Measurements from ENCODE around the gene RALGAPA1. TPM values are rescaled to one million over a fixed set of nuclear protein-coding genes. Genes with fewer than 3 reads are reported as not detected.

The RALGAPA1 gene
- polyA plus RNA-seq, 1 donor from 2014 or later: 73.3 TPM

DNA sequence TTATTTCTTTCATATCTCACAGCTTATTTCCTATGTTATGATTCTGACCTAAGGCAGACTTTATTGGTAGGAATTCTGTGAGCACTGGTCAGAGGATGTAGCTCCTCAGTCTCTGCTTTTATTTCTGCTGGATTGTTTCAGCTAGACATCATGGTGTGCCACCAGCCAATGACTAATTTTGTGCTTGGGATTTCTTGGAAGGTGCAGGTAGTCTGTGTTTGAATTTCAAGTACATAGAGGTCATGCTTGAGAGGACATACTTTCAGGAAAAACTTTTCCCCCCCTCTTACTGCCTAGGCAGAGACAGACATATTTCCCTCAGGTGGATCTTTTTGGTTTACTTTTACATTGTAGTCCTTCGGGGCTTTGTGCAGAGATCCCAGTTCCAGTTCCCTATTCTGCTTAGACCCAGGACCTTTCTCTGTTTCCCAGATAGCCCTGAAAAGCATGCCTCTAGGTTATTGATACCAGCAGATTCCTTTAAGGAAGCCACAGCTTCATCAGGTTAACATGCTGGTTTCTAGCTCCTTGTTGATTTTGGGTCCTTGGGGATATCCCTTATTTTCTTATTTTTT lies 45.7 kb upstream of the RALGAPA1 start:
- no peaks in the 10 kb centered on the region for H3K36me3 ChIP-seq (ENCODE audit: insufficient read depth, low read length)
- no peak overlapping the region for H2AFZ ChIP-seq (ENCODE audit: low read depth, low read length)
- no peak overlapping the region for H3K4me2 ChIP-seq (ENCODE audit: low read length)
- no peak for TF ChIP-seq MXI1 (conservative IDR thresholded peaks at IDR 0.05; ENCODE audit: poor library complexity, severe bottlenecking)
- TF ChIP-seq EZH2 (IDR thresholded peaks at IDR 0.05; ENCODE audit: borderline replicate concordance, insufficient read depth, low read length, poor library complexity, severe bottlenecking): no peak
- TF ChIP-seq TAF1 (IDR thresholded peaks at IDR 0.05; ENCODE audit: low read depth): no peak
- no peak for TF ChIP-seq RAD21 (conservative IDR thresholded peaks at IDR 0.05)
- TF ChIP-seq SMC3 (conservative IDR thresholded peaks at IDR 0.05; ENCODE audit: poor library complexity): no peak
- TF ChIP-seq, protein P1, sequence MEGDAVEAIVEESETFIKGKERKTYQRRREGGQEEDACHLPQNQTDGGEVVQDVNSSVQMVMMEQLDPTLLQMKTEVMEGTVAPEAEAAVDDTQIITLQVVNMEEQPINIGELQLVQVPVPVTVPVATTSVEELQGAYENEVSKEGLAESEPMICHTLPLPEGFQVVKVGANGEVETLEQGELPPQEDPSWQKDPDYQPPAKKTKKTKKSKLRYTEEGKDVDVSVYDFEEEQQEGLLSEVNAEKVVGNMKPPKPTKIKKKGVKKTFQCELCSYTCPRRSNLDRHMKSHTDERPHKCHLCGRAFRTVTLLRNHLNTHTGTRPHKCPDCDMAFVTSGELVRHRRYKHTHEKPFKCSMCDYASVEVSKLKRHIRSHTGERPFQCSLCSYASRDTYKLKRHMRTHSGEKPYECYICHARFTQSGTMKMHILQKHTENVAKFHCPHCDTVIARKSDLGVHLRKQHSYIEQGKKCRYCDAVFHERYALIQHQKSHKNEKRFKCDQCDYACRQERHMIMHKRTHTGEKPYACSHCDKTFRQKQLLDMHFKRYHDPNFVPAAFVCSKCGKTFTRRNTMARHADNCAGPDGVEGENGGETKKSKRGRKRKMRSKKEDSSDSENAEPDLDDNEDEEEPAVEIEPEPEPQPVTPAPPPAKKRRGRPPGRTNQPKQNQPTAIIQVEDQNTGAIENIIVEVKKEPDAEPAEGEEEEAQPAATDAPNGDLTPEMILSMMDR (IDR thresholded peaks at IDR 0.05; ENCODE audit: poor library complexity, severe bottlenecking): no peak
- TF ChIP-seq, protein P2, sequence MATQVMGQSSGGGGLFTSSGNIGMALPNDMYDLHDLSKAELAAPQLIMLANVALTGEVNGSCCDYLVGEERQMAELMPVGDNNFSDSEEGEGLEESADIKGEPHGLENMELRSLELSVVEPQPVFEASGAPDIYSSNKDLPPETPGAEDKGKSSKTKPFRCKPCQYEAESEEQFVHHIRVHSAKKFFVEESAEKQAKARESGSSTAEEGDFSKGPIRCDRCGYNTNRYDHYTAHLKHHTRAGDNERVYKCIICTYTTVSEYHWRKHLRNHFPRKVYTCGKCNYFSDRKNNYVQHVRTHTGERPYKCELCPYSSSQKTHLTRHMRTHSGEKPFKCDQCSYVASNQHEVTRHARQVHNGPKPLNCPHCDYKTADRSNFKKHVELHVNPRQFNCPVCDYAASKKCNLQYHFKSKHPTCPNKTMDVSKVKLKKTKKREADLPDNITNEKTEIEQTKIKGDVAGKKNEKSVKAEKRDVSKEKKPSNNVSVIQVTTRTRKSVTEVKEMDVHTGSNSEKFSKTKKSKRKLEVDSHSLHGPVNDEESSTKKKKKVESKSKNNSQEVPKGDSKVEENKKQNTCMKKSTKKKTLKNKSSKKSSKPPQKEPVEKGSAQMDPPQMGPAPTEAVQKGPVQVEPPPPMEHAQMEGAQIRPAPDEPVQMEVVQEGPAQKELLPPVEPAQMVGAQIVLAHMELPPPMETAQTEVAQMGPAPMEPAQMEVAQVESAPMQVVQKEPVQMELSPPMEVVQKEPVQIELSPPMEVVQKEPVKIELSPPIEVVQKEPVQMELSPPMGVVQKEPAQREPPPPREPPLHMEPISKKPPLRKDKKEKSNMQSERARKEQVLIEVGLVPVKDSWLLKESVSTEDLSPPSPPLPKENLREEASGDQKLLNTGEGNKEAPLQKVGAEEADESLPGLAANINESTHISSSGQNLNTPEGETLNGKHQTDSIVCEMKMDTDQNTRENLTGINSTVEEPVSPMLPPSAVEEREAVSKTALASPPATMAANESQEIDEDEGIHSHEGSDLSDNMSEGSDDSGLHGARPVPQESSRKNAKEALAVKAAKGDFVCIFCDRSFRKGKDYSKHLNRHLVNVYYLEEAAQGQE (IDR thresholded peaks at IDR 0.05; ENCODE audit: borderline replicate concordance): no peak
- no peak for TF ChIP-seq POLR2AphosphoS5 (IDR thresholded peaks at IDR 0.05)
- TF ChIP-seq EP300 (conservative IDR thresholded peaks at IDR 0.05; ENCODE audit: poor library complexity, severe bottlenecking): no peak
- H4K20me1 ChIP-seq (ENCODE audit: insufficient read depth): no peaks in the 10 kb centered on the region
- no peak overlapping the region for H3K4me3 ChIP-seq (ENCODE audit: low read length)
- peaks cover 10% of the 10 kb centered on the region for H3K9me3 ChIP-seq (ENCODE audit: low read length)
- no peak overlapping the region for H3K9ac ChIP-seq (ENCODE audit: low read length)
- no peaks in the 10 kb centered on the region for H3K27me3 ChIP-seq (ENCODE audit: insufficient read depth, low read depth, low read length)
- H3K79me2 ChIP-seq (replicated peaks; ENCODE audit: insufficient read depth, low read length): no peaks in the 10 kb centered on the region
- H3F3A ChIP-seq (ENCODE audit: insufficient read depth, low read length, poor library complexity, severe bottlenecking): no peaks in the 10 kb centered on the region
- no peak overlapping the region for H3K27ac ChIP-seq (ENCODE audit: low read length)
- no peaks in the 10 kb centered on the region for H3K9me2 ChIP-seq (ENCODE audit: insufficient read depth, low read length)

DNA sequence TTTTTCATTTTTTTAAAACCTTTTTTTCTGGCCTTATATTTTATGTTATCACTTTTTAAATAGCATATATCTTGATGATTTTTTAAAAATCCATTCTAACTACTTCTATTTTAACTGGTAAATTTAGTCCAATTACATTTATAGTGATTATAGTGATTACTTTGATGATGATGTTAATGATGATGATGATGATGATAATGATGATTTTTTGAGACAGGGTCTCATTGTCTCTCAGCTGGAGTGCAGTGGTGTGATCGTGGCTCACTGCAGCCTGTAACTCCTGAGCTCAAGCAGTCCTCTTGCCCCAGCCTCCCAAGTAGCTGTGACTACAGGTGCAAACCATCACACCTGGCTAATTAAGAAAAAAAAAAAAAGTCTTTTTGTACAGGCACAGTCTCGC lies 44.1 kb upstream of the RALGAPA1 start:
- TF ChIP-seq RAD21 (conservative IDR thresholded peaks at IDR 0.05): no peak
- TF ChIP-seq, protein P2 (IDR thresholded peaks at IDR 0.05; ENCODE audit: borderline replicate concordance): no peak
- no peak for TF ChIP-seq EP300 (conservative IDR thresholded peaks at IDR 0.05; ENCODE audit: poor library complexity, severe bottlenecking)
- no peak for TF ChIP-seq TAF1 (IDR thresholded peaks at IDR 0.05; ENCODE audit: low read depth)
- TF ChIP-seq, protein P1 (IDR thresholded peaks at IDR 0.05; ENCODE audit: poor library complexity, severe bottlenecking): no peak
- TF ChIP-seq MXI1 (conservative IDR thresholded peaks at IDR 0.05; ENCODE audit: poor library complexity, severe bottlenecking): no peak
- no peak for TF ChIP-seq POLR2AphosphoS5 (IDR thresholded peaks at IDR 0.05)
- TF ChIP-seq SMC3 (conservative IDR thresholded peaks at IDR 0.05; ENCODE audit: poor library complexity): no peak
- TF ChIP-seq EZH2 (IDR thresholded peaks at IDR 0.05; ENCODE audit: borderline replicate concordance, insufficient read depth, low read length, poor library complexity, severe bottlenecking): no peak
- H3K9me3 ChIP-seq (ENCODE audit: low read length): peaks cover 10% of the 10 kb centered on the region
- H3K27me3 ChIP-seq (ENCODE audit: insufficient read depth, low read depth, low read length): no peaks in the 10 kb centered on the region
- no peaks in the 10 kb centered on the region for H4K20me1 ChIP-seq (ENCODE audit: insufficient read depth)
- no peaks in the 10 kb centered on the region for H3K9me2 ChIP-seq (ENCODE audit: insufficient read depth, low read length)
- no peaks in the 10 kb centered on the region for H3K36me3 ChIP-seq (ENCODE audit: insufficient read depth, low read length)
- no peak overlapping the region for H2AFZ ChIP-seq (ENCODE audit: low read depth, low read length)
- H3K9ac ChIP-seq (ENCODE audit: low read length): no peak overlapping the region
- no peaks in the 10 kb centered on the region for H3F3A ChIP-seq (ENCODE audit: insufficient read depth, low read length, poor library complexity, severe bottlenecking)
- no peak overlapping the region for H3K4me2 ChIP-seq (ENCODE audit: low read length)
- no peak overlapping the region for H3K4me3 ChIP-seq (ENCODE audit: low read length)
- no peak overlapping the region for H3K27ac ChIP-seq (ENCODE audit: low read length)
- H3K79me2 ChIP-seq (replicated peaks; ENCODE audit: insufficient read depth, low read length): no peaks in the 10 kb centered on the region

Measured in neural cell (in vitro differentiated cells).